HCT116 (cell line): ENCODE measurements around the gene DNAJC2. TPM values are rescaled to one million over a fixed set of nuclear protein-coding genes. Genes with fewer than 3 reads are reported as not detected.

ENCODE experiments used
- ATAC-seq: fragments of 200-7000 bp; cut with Tn5 transposase; 2 replicates; pipeline ENCODE4 v1.9.1; 2020; ENCODE audit warnings: mild to moderate bottlenecking, moderate library complexity
- BruUV-seq: library from RNA; stranded (reverse); fragments of 400-500 nt; replicated peaks from 2 replicates; lab custom pipeline; 2021; lab: Mats Ljungman, UMichigan
- CTCF ChIA-PET: fragments of 300-600 bp; sonication (Branson Sonifier 250); formaldehyde crosslinking; loops from one replicate; lab custom pipeline; 2021; ENCODE audit warnings: antibody characterized with exemption; lab: Charles Lee
- POLR2A ChIA-PET: fragments of 300-600, 350-600 bp; sonication (Branson Sonifier 250); formaldehyde crosslinking; loops from one replicate; lab custom pipeline; 2021; ENCODE audit warnings: antibody characterized with exemption; lab: Charles Lee
- RAD21 ChIA-PET, 2 experiments: fragments of 300-600 bp; sonication (Branson Sonifier 250); formaldehyde crosslinking; loops; one replicate each; lab custom pipeline; 2023; ENCODE audit warnings: low total read pairs in 2 of 2; ENCODE audit not compliant: uncharacterized antibody in 2 of 2, unreplicated experiment in 2 of 2, low non-redundant PET in 1 of 2; lab: Charles Lee
- DNase-seq: peaks from one replicate; pipeline ENCODE4 v3.0.0-alpha.2; 2010; ENCODE audit warnings: low read depth, low spot score
- H2AFZ ChIP-seq: fragments of 200-600 bp; shearing (Covaris generic), sonication (generic); 2 replicates; pipeline ENCODE4 v1.6.1; 2017; ENCODE audit warnings: low read depth, mixed run types, mixed read lengths, antibody characterized with exemption, low read length; ENCODE audit not compliant: poor library complexity, severe bottlenecking
- H3K27ac ChIP-seq: 2 replicates; pipeline ENCODE4 v1.5.1; 2012; ENCODE audit warnings: low read depth, low read length
- H3K27me3 ChIP-seq: fragments of 200-600 bp; sonication (generic); 2 replicates; pipeline ENCODE4 v1.6.1; 2016; ENCODE audit warnings: mixed run types, low read length, mixed read lengths; ENCODE audit not compliant: insufficient read depth
- H3K36me3 ChIP-seq, 2 experiments: fragments of 200-500 bp in 1 of 2; fragments of 200-600 bp in 1 of 2; sonication (Bioruptor generic) in 1 of 2; sonication (generic) in 1 of 2; 2 replicates each; pipeline versions ENCODE4 v1.5.1 to v1.6.1; 2014 to 2016; ENCODE audit warnings: low read length in 2 of 2, inconsistent platforms in 1 of 2, mixed read lengths in 1 of 2, mixed run types in 1 of 2; ENCODE audit not compliant: insufficient read depth in 2 of 2, control insufficient read depth in 1 of 2
- H3K4me1 ChIP-seq, 2 experiments: fragments of 200-600 bp in 1 of 2; sonication (generic) in 1 of 2; 2 replicates each; pipeline versions ENCODE4 v1.5.1 to v1.6.1; 2012 to 2017; ENCODE audit warnings: low read length in 2 of 2, inconsistent platforms in 1 of 2, mild to moderate bottlenecking in 1 of 2, mixed read lengths in 1 of 2, mixed run types in 1 of 2, moderate library complexity in 1 of 2; ENCODE audit not compliant: insufficient read depth in 2 of 2, control insufficient read depth in 1 of 2
- H3K4me2 ChIP-seq: fragments of 200-600 bp; sonication (generic); 2 replicates; pipeline ENCODE4 v1.6.1; 2017; ENCODE audit warnings: mixed run types, low read length, mixed read lengths
- H3K4me3 ChIP-seq, 2 experiments: fragments of 200-600 bp in 1 of 2; sonication (generic) in 1 of 2; replicated peaks in 1 of 2; 2 replicates each; pipeline ENCODE4 v1.5.1; 2011 to 2016; ENCODE audit warnings: low read length in 2 of 2, control low read depth in 1 of 2, low read depth in 1 of 2, mild to moderate bottlenecking in 1 of 2, mixed read lengths in 1 of 2, mixed run types in 1 of 2
- H3K79me2 ChIP-seq: fragments of 200-600 bp; sonication (generic); 2 replicates; pipeline ENCODE4 v1.6.1; 2017; ENCODE audit warnings: mild to moderate bottlenecking, mixed run types, low read length, moderate library complexity, mixed read lengths; ENCODE audit not compliant: insufficient read depth
- H3K9ac ChIP-seq: fragments of 200-600 bp; sonication (generic); 2 replicates; pipeline ENCODE4 v1.6.1; 2016; ENCODE audit warnings: low read length, mixed read lengths
- H3K9me2 ChIP-seq: fragments of 200-600 bp; sonication (generic), shearing (Covaris generic); 2 replicates; pipeline ENCODE4 v1.6.1; 2017; ENCODE audit warnings: mixed run types, mild to moderate bottlenecking, moderate library complexity; ENCODE audit not compliant: insufficient read depth
- H3K9me3 ChIP-seq, 2 experiments: fragments of 200-500 bp in 1 of 2; fragments of 200-600 bp in 1 of 2; sonication (Bioruptor generic) in 1 of 2; sonication (generic) in 1 of 2; 2 replicates each; pipeline ENCODE4 v1.6.1; 2014 to 2017; ENCODE audit warnings: low read length in 2 of 2, mixed read lengths in 2 of 2, inconsistent platforms in 1 of 2, low read depth in 1 of 2, mild to moderate bottlenecking in 1 of 2, mixed run types in 1 of 2, moderate library complexity in 1 of 2; ENCODE audit not compliant: control insufficient read depth in 1 of 2, insufficient read depth in 1 of 2
- H4K20me1 ChIP-seq: fragments of 200-600 bp; sonication (generic), shearing (Covaris generic); 2 replicates; pipeline ENCODE4 v1.6.1; 2017; ENCODE audit warnings: mixed run types, mild to moderate bottlenecking, moderate library complexity; ENCODE audit not compliant: insufficient read depth
- CBX3 ChIP-seq: IDR thresholded peaks from 2 replicates; pipeline ENCODE4 v1.6.1; 2012; ENCODE audit warnings: low read depth
- CEBPB ChIP-seq: IDR thresholded peaks from 2 replicates; pipeline ENCODE4 v1.6.1; 2012; ENCODE audit warnings: low read depth
- CTCF ChIP-seq, 3 experiments: fragments of 200-600 bp in 1 of 3; sonication (generic) in 1 of 3; IDR thresholded peaks in 2 of 3; conservative IDR thresholded peaks in 1 of 3; 2 replicates each; pipeline ENCODE4 v1.5.1; 2012 to 2017; ENCODE audit warnings: low read depth in 2 of 3, low read length in 2 of 3, antibody characterized with exemption in 1 of 3, borderline replicate concordance in 1 of 3, control low read depth in 1 of 3, mild to moderate bottlenecking in 1 of 3, mixed read lengths in 1 of 3, mixed run types in 1 of 3, moderate library complexity in 1 of 3; ENCODE audit not compliant: insufficient read depth in 1 of 3
- ELF1 ChIP-seq: IDR thresholded peaks from 2 replicates; pipeline ENCODE4 v1.6.1; 2012; ENCODE audit warnings: low read depth, borderline replicate concordance
- EZH2 ChIP-seq: fragments of 200-600 bp; sonication (generic); IDR thresholded peaks from 2 replicates; pipeline ENCODE4 v1.6.1; 2017; ENCODE audit warnings: antibody characterized with exemption, mixed run types
- EZH2phosphoT487 ChIP-seq: fragments of 200-600 bp; IDR thresholded peaks from 2 replicates; pipeline ENCODE4 v1.6.1; 2018; ENCODE audit warnings: antibody characterized with exemption, borderline replicate concordance
- FOSL1 ChIP-seq: IDR thresholded peaks from 2 replicates; pipeline ENCODE4 v1.6.1; 2012; ENCODE audit warnings: low read depth
- JUND ChIP-seq: IDR thresholded peaks from 2 replicates; pipeline ENCODE4 v1.6.1; 2012
- MAX ChIP-seq: IDR thresholded peaks from 2 replicates; pipeline ENCODE4 v1.6.1; 2012
- POLR2A ChIP-seq: IDR thresholded peaks from 2 replicates; pipeline ENCODE4 v1.7.0; 2011; ENCODE audit warnings: borderline replicate concordance; ENCODE audit not compliant: insufficient read depth, insufficient read length; ENCODE audit errors: extremely low read depth
- POLR2AphosphoS5 ChIP-seq: IDR thresholded peaks from 2 replicates; pipeline ENCODE4 v1.6.1; 2011; ENCODE audit warnings: mild to moderate bottlenecking, low read depth, low read length, moderate library complexity
- RAD21 ChIP-seq: IDR thresholded peaks from 2 replicates; pipeline ENCODE4 v1.6.1; 2012; ENCODE audit warnings: low read depth, mild to moderate bottlenecking
- REST ChIP-seq: IDR thresholded peaks from 2 replicates; pipeline ENCODE4 v1.6.1; 2012; ENCODE audit warnings: low read depth
- SIN3A ChIP-seq: IDR thresholded peaks from 2 replicates; pipeline ENCODE4 v1.6.1; 2012; ENCODE audit warnings: low read depth
- SP1 ChIP-seq: IDR thresholded peaks from 2 replicates; pipeline ENCODE4 v1.6.1; 2012; ENCODE audit warnings: low read depth
- SRF ChIP-seq: IDR thresholded peaks from 2 replicates; pipeline ENCODE4 v1.6.1; 2012; ENCODE audit warnings: low read depth
- TCF7L2 ChIP-seq: IDR thresholded peaks from 2 replicates; pipeline ENCODE4 v1.7.0; 2011; ENCODE audit warnings: borderline replicate concordance, inconsistent platforms; ENCODE audit not compliant: insufficient read depth, insufficient read length; ENCODE audit errors: extremely low read depth
- YY1 ChIP-seq: IDR thresholded peaks from 2 replicates; pipeline ENCODE4 v1.6.1; 2011; ENCODE audit warnings: low read length, low read depth, moderate library complexity, mild to moderate bottlenecking; ENCODE audit not compliant: insufficient replicate concordance; ENCODE audit errors: extremely low read depth
- ZBTB33 ChIP-seq: IDR thresholded peaks from 2 replicates; pipeline ENCODE4 v1.6.1; 2011; ENCODE audit warnings: mild to moderate bottlenecking, low read length, moderate library complexity; ENCODE audit not compliant: insufficient replicate concordance; ENCODE audit errors: extremely low read depth
- ZNF274 ChIP-seq: fragments of 200-500 bp; sonication (Bioruptor generic); IDR thresholded peaks from 2 replicates; pipeline ENCODE4 v1.6.1; 2014; ENCODE audit warnings: mild to moderate bottlenecking, low read depth, low read length, inconsistent platforms
- intact Hi-C: fragments of 100-400 bp; cut with micrococcal nuclease; formaldehyde crosslinking; loops from 2 replicates; pipeline ENCODE4 v1.10.0; 2022
- total RNA-seq: library from RNA; stranded (reverse); gene quantifications from one replicate; pipeline ENCODE4 v1.2.1, GENCODE V29; 2021; ENCODE audit not compliant: unreplicated experiment

DNAJC2 gene
- total RNA-seq, 1 experiment from 2014 or later, result 40.2 TPM

GRCh38 chr7:103325744-103326143 lies 18.8 kb downstream of the DNAJC2 start (continued):
- TF ChIP-seq ZBTB33, result no peak
- no peak for TF ChIP-seq TCF7L2
- no peak for TF ChIP-seq YY1

- no peak for DNase-seq
- Histone ChIP-seq H3K27ac (no peak overlapping the region), H3K4me3 (no peak overlapping the region), H4K20me1 (peaks cover 12% of the 10 kb centered on the region; the same call in 1 of the 2 replicates), H3K9ac (no peak overlapping the region), H3K9me3 (no peaks in the 10 kb centered on the region), H3K4me1 (no peaks in the 10 kb centered on the region), H3K36me3 (peaks cover 57 to 78% of the 10 kb centered on the region in 2 experiments), H3K79me2 (peaks cover 44% of the 10 kb centered on the region; the same call in 1 of the 2 replicates)
- no peak for ATAC-seq
- BruUV-seq, result no TSS peak
- intact Hi-C loops, result no loop called here
- TF ChIP-seq POLR2A (no peak), CTCF (IDR thresholded peaks at IDR 0.05 in 2 of 3, conservative IDR thresholded peaks at IDR 0.05 in 1 of 3; ENCODE audit: borderline replicate concordance in 1 of 3, insufficient read depth in 1 of 3, low read depth in 2 of 3, low read length in 2 of 3) (no peak), MAX (no peak), SIN3A (no peak), RAD21 (no peak), CBX3 (no peak), EZH2phosphoT487 (no peak), SP1 (no peak), ELF1 (no peak), ZNF274 (no peak), EZH2 (no peak), REST (no peak), FOSL1 (no peak), SRF (no peak), JUND (no peak), YY1 (no peak), POLR2AphosphoS5 (no peak), CEBPB (no peak)
- TF ChIP-seq, all 23 proteins: peak for 0
- H3K4me2 ChIP-seq, result no peak overlapping the region
- no peak overlapping the region for H2AFZ ChIP-seq
- RAD21 ChIA-PET, result no interaction called here
- H3K9me2 ChIP-seq, result no peaks in the 10 kb centered on the region
- POLR2A ChIA-PET, result no interaction called here
- H3K27me3 ChIP-seq, result no peaks in the 10 kb centered on the region
- CTCF ChIA-PET, result no interaction called here
Observed at GRCh38 chr7:103317009-103317408, 27.6 kb downstream of the DNAJC2 start.
